Measurements from ENCODE around the gene ROCK2. TPM values are rescaled to one million over a fixed set of nuclear protein-coding genes. Genes with fewer than 3 reads are reported as not detected.

ROCK2 gene
- total and polyA plus RNA-seq, 9 of the 15 experiments (the other 6 are each of a cell fraction or from before 2014, with no cell fraction given) = 4.9 to 30.6 (median 14.3) TPM

DNA sequence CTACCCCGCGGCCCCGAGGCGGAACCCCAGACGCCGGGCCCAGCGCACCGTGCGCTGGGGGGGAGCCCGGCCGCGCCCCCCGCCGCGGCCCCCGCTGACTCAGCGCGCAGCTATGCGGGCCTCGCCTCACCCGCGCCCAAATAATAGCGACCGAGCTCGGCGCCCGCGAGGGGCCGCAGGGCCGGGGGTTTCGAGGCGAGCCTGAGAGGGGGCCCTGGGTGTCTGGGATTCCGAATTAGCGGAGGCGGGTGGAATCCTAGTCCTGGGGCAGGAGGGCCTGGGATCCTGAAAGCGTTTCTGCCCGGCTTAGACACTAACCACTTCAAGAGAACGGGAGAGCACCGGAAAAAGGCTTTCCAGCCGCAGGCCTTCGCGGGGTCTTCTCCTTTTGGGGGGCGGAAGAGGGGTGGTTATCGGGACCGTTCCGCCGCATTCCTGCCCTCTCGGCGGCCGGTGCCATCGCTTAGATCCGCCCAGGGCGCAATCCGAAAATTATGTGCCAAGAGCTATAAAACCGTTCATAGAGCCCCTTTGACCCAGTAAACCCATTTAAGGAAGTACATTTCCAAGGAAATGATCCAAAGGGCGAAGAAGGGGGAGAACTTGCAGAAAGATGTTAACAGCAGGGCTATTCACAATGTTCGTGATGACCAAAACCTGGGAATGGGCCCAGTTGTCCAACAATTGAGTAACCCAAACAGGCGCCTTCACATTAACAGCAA, 681 bp upstream of the ROCK2 start (continued):
- TF ChIP-seq, protein P1, sequence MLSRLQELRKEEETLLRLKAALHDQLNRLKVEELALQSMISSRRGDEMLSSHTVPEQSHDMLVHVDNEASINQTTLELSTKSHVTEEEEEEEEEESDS (CRISPR knock-in tag; IDR thresholded peaks at IDR 0.05) = no peak
- TF ChIP-seq, protein P2, sequence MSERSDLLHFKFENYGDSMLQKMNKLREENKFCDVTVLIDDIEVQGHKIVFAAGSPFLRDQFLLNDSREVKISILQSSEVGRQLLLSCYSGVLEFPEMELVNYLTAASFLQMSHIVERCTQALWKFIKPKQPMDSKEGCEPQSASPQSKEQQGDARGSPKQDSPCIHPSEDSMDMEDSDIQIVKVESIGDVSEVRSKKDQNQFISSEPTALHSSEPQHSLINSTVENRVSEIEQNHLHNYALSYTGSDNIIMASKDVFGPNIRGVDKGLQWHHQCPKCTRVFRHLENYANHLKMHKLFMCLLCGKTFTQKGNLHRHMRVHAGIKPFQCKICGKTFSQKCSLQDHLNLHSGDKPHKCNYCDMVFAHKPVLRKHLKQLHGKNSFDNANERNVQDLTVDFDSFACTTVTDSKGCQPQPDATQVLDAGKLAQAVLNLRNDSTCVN (CRISPR knock-in tag; IDR thresholded peaks at IDR 0.05) = no peak
- TF ChIP-seq, protein P3, sequence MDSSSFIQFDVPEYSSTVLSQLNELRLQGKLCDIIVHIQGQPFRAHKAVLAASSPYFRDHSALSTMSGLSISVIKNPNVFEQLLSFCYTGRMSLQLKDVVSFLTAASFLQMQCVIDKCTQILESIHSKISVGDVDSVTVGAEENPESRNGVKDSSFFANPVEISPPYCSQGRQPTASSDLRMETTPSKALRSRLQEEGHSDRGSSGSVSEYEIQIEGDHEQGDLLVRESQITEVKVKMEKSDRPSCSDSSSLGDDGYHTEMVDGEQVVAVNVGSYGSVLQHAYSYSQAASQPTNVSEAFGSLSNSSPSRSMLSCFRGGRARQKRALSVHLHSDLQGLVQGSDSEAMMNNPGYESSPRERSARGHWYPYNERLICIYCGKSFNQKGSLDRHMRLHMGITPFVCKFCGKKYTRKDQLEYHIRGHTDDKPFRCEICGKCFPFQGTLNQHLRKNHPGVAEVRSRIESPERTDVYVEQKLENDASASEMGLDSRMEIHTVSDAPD (CRISPR knock-in tag; IDR thresholded peaks at IDR 0.05) = no peak
- TF ChIP-seq, protein P4, sequence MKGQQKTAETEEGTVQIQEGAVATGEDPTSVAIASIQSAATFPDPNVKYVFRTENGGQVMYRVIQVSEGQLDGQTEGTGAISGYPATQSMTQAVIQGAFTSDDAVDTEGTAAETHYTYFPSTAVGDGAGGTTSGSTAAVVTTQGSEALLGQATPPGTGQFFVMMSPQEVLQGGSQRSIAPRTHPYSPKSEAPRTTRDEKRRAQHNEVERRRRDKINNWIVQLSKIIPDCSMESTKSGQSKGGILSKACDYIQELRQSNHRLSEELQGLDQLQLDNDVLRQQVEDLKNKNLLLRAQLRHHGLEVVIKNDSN (CRISPR knock-in tag; IDR thresholded peaks at IDR 0.05) = no peak
- TF ChIP-seq, protein P5, sequence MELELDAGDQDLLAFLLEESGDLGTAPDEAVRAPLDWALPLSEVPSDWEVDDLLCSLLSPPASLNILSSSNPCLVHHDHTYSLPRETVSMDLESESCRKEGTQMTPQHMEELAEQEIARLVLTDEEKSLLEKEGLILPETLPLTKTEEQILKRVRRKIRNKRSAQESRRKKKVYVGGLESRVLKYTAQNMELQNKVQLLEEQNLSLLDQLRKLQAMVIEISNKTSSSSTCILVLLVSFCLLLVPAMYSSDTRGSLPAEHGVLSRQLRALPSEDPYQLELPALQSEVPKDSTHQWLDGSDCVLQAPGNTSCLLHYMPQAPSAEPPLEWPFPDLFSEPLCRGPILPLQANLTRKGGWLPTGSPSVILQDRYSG (tag; conservative IDR thresholded peaks at IDR 0.05; ENCODE audit: low read depth) = no peak
- TF ChIP-seq ZNF699 (CRISPR knock-in tag; IDR thresholded peaks at IDR 0.05; ENCODE audit: insufficient replicate concordance) (no peak), BACH1 (tag; IDR thresholded peaks at IDR 0.05) (no peak), ZBTB17 (CRISPR knock-in tag; IDR thresholded peaks at IDR 0.05) (no peak), EWSR1 (IDR thresholded peaks at IDR 0.05; ENCODE audit: borderline replicate concordance, low read depth, partially characterized antibody) (no peak), NFIX (CRISPR knock-in tag; IDR thresholded peaks at IDR 0.05; ENCODE audit: low read depth) (no peak), ZFX (CRISPR knock-in tag; IDR thresholded peaks at IDR 0.05) (peak; percentile 89)
- TF ChIP-seq, protein P6, sequence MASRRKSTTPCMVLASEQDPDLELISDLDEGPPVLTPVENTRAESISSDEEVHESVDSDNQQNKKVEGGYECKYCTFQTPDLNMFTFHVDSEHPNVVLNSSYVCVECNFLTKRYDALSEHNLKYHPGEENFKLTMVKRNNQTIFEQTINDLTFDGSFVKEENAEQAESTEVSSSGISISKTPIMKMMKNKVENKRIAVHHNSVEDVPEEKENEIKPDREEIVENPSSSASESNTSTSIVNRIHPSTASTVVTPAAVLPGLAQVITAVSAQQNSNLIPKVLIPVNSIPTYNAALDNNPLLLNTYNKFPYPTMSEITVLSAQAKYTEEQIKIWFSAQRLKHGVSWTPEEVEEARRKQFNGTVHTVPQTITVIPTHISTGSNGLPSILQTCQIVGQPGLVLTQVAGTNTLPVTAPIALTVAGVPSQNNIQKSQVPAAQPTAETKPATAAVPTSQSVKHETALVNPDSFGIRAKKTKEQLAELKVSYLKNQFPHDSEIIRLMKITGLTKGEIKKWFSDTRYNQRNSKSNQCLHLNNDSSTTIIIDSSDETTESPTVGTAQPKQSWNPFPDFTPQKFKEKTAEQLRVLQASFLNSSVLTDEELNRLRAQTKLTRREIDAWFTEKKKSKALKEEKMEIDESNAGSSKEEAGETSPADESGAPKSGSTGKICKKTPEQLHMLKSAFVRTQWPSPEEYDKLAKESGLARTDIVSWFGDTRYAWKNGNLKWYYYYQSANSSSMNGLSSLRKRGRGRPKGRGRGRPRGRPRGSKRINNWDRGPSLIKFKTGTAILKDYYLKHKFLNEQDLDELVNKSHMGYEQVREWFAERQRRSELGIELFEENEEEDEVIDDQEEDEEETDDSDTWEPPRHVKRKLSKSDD (conservative IDR thresholded peaks at IDR 0.05; ENCODE audit: low read length) = no peak
- TF ChIP-seq, protein P7, sequence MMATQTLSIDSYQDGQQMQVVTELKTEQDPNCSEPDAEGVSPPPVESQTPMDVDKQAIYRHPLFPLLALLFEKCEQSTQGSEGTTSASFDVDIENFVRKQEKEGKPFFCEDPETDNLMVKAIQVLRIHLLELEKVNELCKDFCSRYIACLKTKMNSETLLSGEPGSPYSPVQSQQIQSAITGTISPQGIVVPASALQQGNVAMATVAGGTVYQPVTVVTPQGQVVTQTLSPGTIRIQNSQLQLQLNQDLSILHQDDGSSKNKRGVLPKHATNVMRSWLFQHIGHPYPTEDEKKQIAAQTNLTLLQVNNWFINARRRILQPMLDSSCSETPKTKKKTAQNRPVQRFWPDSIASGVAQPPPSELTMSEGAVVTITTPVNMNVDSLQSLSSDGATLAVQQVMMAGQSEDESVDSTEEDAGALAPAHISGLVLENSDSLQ (IDR thresholded peaks at IDR 0.05) = no peak
- TF ChIP-seq, protein P8, sequence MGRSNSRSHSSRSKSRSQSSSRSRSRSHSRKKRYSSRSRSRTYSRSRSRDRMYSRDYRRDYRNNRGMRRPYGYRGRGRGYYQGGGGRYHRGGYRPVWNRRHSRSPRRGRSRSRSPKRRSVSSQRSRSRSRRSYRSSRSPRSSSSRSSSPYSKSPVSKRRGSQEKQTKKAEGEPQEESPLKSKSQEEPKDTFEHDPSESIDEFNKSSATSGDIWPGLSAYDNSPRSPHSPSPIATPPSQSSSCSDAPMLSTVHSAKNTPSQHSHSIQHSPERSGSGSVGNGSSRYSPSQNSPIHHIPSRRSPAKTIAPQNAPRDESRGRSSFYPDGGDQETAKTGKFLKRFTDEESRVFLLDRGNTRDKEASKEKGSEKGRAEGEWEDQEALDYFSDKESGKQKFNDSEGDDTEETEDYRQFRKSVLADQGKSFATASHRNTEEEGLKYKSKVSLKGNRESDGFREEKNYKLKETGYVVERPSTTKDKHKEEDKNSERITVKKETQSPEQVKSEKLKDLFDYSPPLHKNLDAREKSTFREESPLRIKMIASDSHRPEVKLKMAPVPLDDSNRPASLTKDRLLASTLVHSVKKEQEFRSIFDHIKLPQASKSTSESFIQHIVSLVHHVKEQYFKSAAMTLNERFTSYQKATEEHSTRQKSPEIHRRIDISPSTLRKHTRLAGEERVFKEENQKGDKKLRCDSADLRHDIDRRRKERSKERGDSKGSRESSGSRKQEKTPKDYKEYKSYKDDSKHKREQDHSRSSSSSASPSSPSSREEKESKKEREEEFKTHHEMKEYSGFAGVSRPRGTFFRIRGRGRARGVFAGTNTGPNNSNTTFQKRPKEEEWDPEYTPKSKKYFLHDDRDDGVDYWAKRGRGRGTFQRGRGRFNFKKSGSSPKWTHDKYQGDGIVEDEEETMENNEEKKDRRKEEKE (IDR thresholded peaks at IDR 0.05; ENCODE audit: borderline replicate concordance in 1 of 2, control insufficient read depth in 1 of 2, low read depth in 2 of 2, low read length in 1 of 2) = no peak
